HepG2 (cell line): ENCODE data around the gene AGPAT3. TPM values are rescaled to one million over a fixed set of nuclear protein-coding genes. Genes with fewer than 3 reads are reported as not detected.

Experiments
- ATAC-seq: fragments of 200-7000 bp; cut with Tn5 transposase; 3 replicates; pipeline ENCODE4 v1.9.1; 2020; ENCODE audit warnings: mild to moderate bottlenecking, moderate library complexity
- BruUV-seq: library from RNA; stranded (reverse); fragments of 400-500 nt; replicated peaks from 2 replicates; lab custom pipeline; 2021; lab: Mats Ljungman, UMichigan
- CTCF ChIA-PET: fragments of 300-600 bp; formaldehyde crosslinking; extraction: SDS; loops from one replicate; lab custom pipeline; 2021; ENCODE audit warnings: low total read pairs, inconsistent platforms, low intra/inter-chr PET ratio; lab: Yijun Ruan, JAX
- POLR2A ChIA-PET: fragments of 350-600 bp; sonication (Branson Sonifier 250); formaldehyde crosslinking; loops from one replicate; lab custom pipeline; 2020; ENCODE audit warnings: antibody characterized with exemption, inconsistent platforms; lab: Yijun Ruan, JAX
- DNase-seq: peaks from one replicate; pipeline ENCODE4 v3.0.0-alpha.2; 2015; ENCODE audit warnings: low spot score
- FAIRE-seq: peaks from 3 replicates; lab custom pipeline; 2011; peaks lifted over from hg19 to GRCh38; lab: Jason Lieb, UNC
- H2AFZ ChIP-seq: one replicate; pipeline ENCODE4 v1.6.1; 2011; ENCODE audit warnings: low read length, inconsistent platforms
- H3K27ac ChIP-seq: fragments of 300-600 bp; 3 replicates; pipeline ENCODE4 v1.8.0; 2011; ENCODE audit warnings: mixed run types, mild to moderate bottlenecking, mixed read lengths, low read length, inconsistent platforms; ENCODE audit not compliant: insufficient read depth; ENCODE audit errors: extremely low read length
- H3K27me3 ChIP-seq, 2 experiments: fragments of 200-600 bp in 1 of 2; 2 replicates in 1 of 2; 3 replicates in 1 of 2; pipeline versions ENCODE4 v1.6.0 to v1.8.0; 2011; ENCODE audit warnings: low read length in 2 of 2, mild to moderate bottlenecking in 2 of 2, moderate library complexity in 2 of 2, inconsistent platforms in 1 of 2; ENCODE audit not compliant: insufficient read depth in 2 of 2, control insufficient read depth in 1 of 2
- H3K36me3 ChIP-seq, 2 experiments: fragments of 200-600 bp in 1 of 2; replicated peaks in 1 of 2; 2 replicates in 1 of 2; 3 replicates in 1 of 2; pipeline versions ENCODE4 v1.5.1 to v1.8.0; 2011; ENCODE audit warnings: low read length in 2 of 2, inconsistent platforms in 1 of 2; ENCODE audit not compliant: insufficient read depth in 2 of 2, control insufficient read depth in 1 of 2
- H3K4me1 ChIP-seq: 2 replicates; pipeline ENCODE4 v1.5.1; 2012; ENCODE audit warnings: low read length, inconsistent platforms; ENCODE audit not compliant: insufficient read depth
- H3K4me2 ChIP-seq: 2 replicates; pipeline ENCODE4 v1.6.0; 2011; ENCODE audit warnings: low read depth, low read length, inconsistent platforms
- H3K4me3 ChIP-seq, 3 experiments: fragments of 200-600 bp in 1 of 3; sonication (generic), shearing (Covaris generic) in 1 of 3; replicated peaks in 1 of 3; 2 replicates each; pipeline ENCODE4 v1.5.1; 2011 to 2016; ENCODE audit warnings: low read length in 3 of 3, inconsistent platforms in 2 of 3, low read depth in 2 of 3, mild to moderate bottlenecking in 2 of 3, control low read depth in 1 of 3, mixed read lengths in 1 of 3; ENCODE audit not compliant: insufficient read depth in 1 of 3
- H3K79me2 ChIP-seq: one replicate; pipeline ENCODE4 v1.6.1; 2011; ENCODE audit warnings: low read length, inconsistent platforms; ENCODE audit not compliant: insufficient read depth
- H3K9ac ChIP-seq: 2 replicates; pipeline ENCODE4 v1.6.0; 2011; ENCODE audit warnings: mild to moderate bottlenecking, low read depth, low read length, inconsistent platforms; ENCODE audit not compliant: insufficient read depth
- H3K9me3 ChIP-seq: 2 replicates; pipeline ENCODE4 v1.5.1; 2012; ENCODE audit warnings: mild to moderate bottlenecking, low read length
- H4K20me1 ChIP-seq: 2 replicates; pipeline ENCODE4 v1.6.0; 2011; ENCODE audit warnings: inconsistent platforms, mild to moderate bottlenecking, low read length, moderate library complexity; ENCODE audit not compliant: insufficient read depth
- ATAD3A ChIP-seq: sonication (generic); formaldehyde crosslinking; IDR thresholded peaks from 2 replicates; pipeline ENCODE4 v1.4.0; 2020; ENCODE audit warnings: missing genetic modification reagents
- BHLHE40 ChIP-seq: IDR thresholded peaks from 2 replicates; pipeline ENCODE4 v1.6.1; 2011; ENCODE audit warnings: low read length, improper control_type of control experiment
- HES4 ChIP-seq: sonication (generic); formaldehyde crosslinking; IDR thresholded peaks from 2 replicates; pipeline ENCODE4 v1.9.0; 2021; ENCODE audit warnings: mild to moderate bottlenecking, missing genetic modification reagents, borderline replicate concordance
- POLR2A ChIP-seq, 2 experiments: IDR thresholded peaks; 2 replicates each; pipeline ENCODE4 v1.6.1; 2011; ENCODE audit warnings: low read depth in 2 of 2, low read length in 2 of 2, mild to moderate bottlenecking in 1 of 2, moderate library complexity in 1 of 2; ENCODE audit not compliant: insufficient read depth in 1 of 2
- ZBTB7B ChIP-seq: sonication (generic); formaldehyde crosslinking; IDR thresholded peaks from 2 replicates; pipeline ENCODE4 v1.4.0; 2020; ENCODE audit warnings: missing genetic modification reagents
- ZNF451 ChIP-seq: sonication (generic); formaldehyde crosslinking; IDR thresholded peaks from 2 replicates; pipeline ENCODE4 v1.5.0; 2020; ENCODE audit warnings: mild to moderate bottlenecking, missing genetic modification reagents
- ZNF510 ChIP-seq: sonication (generic); formaldehyde crosslinking; IDR thresholded peaks from 2 replicates; pipeline ENCODE4 v1.4.0; 2020; ENCODE audit warnings: low read depth, mild to moderate bottlenecking, missing genetic modification reagents
- WGBS: methylation state at CpG from one replicate; pipeline ENCODE4 v1.1.6; 2017; ENCODE audit warnings: low lambda C conversion rate; 5-methylcytosine and 5-hydroxymethylcytosine counted together
- in situ Hi-C: cut with HindIII; loops from 2 replicates; pipeline ENCODE4 v1.10.0; 2017; ENCODE audit warnings: low pct_unique_long_range_greater_than_20kb; ENCODE audit not compliant: extremely low pct_ligation_motif_present
- intact Hi-C: fragments of 100-400 bp; cut with micrococcal nuclease; formaldehyde crosslinking; loops from one replicate; pipeline ENCODE4 v1.10.0; 2022; ENCODE audit not compliant: unreplicated experiment
- polyA plus RNA-seq, 8 experiments: library from polyadenylated mRNA; depleted of rRNA in 3 of 8; stranded (reverse) in 7 of 8; unstranded in 1 of 8; fragments of >200 nt; fragmentation: Illumina TruSeq in 4 of 8; extraction: Trizol in 4 of 8; gene quantifications; 2 replicates each; pipeline versions ENCODE4 v1.2.1 to v1.2.3, GENCODE V29; 2011 to 2016; ENCODE audit warnings: low read depth in 4 of 8, missing spikeins in 1 of 8, mixed read lengths in 1 of 8; ENCODE audit not compliant: insufficient read depth in 1 of 8
- total RNA-seq, 5 experiments: library from RNA; depleted of rRNA; stranded (reverse); fragments of >200 nt; fragmentation: Illumina TruSeq; extraction: Trizol; gene quantifications; 2 replicates each; pipeline ENCODE4 v1.2.3, GENCODE V29; 2016; ENCODE audit warnings: low read depth in 1 of 5
- TF ChIP-seq, protein P1 (sequence below): sonication (generic); formaldehyde crosslinking; IDR thresholded peaks from 2 replicates; pipeline ENCODE4 v1.9.0; 2022; ENCODE audit warnings: low read depth, missing genetic modification reagents
- TF ChIP-seq, protein P2 (sequence below): IDR thresholded peaks from 2 replicates; pipeline ENCODE4 v1.4.0; 2020; ENCODE audit warnings: mild to moderate bottlenecking, missing genetic modification reagents
- TF ChIP-seq, protein P3 (sequence below): sonication (generic); formaldehyde crosslinking; IDR thresholded peaks from 2 replicates; pipeline ENCODE4 v1.5.0; 2020; ENCODE audit warnings: mild to moderate bottlenecking, missing genetic modification reagents, borderline replicate concordance
- TF ChIP-seq, protein P4 (sequence below): sonication (generic); formaldehyde crosslinking; IDR thresholded peaks from 2 replicates; pipeline ENCODE4 v1.9.0; 2021; ENCODE audit warnings: missing genetic modification reagents, borderline replicate concordance

The AGPAT3 gene
- total and polyA plus RNA-seq, 2 of the 13 experiments (the other 11 are each of a cell fraction or from before 2014, with no cell fraction given): 32.2 to 54.4 TPM

DNA sequence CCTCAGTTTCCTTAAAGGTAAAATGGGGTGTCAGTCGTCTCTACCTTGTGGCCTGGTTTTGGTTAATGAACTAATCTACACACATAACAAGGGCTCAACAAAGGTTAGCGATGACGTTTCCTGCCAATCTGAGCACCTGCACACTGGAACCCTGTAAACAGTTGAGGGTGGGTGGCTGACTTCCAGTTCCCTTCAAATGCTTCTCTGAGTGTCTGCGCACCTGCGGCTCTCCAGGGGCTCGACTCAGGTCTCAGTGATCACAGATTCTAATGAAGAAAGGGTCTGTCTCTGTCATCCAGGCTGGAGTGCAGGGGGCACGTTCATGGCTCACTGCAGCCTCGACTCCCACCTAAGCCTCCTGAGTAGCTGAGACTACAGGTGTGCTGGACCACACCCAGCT, 3.3 kb upstream of the AGPAT3 start (continued):
- TF ChIP-seq HES4 (CRISPR knock-in tag) (no peak), ATAD3A (CRISPR knock-in tag) (no peak)

DNA sequence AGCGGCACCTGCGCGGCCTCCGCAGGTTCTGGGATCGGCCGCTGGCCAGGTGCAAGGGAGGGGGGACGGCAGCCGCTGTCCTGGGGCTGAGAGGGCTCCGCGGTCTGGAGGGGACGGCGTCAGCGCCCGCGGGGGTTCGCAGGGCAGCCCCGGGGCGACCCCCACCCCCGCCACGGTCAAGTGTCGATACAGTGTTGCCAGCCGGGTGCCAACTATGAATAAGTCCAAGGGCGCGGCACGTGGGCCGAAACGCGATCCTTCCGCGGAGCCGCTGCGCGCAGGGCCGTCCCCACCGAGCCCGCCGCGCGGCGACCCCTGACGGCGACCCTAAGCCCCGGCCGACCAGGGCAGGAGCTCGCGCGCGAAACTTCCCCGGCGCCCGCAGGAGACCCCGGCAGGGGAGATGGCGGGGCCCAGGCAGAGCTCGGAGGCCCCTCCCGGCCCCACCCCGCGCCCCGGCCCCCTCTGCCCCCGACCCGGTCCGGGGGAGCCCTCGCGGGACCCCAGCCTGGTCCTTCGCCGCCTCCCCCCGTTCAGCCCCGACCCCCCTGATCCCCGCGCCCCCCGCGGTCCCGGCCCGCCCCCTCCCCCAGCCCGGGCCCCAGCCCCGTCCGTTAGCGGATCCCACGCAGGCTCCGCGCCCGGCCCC, 586 bp upstream of the AGPAT3 start:
- Histone ChIP-seq H3K9ac (peak overlapping the region; percentile 53; the same call in 1 of the 2 replicates), H3K4me2 (peak overlapping the region; percentile 87), H3K27ac (no peak overlapping the region), H3K79me2 (peaks cover 30% of the 10 kb centered on the region), H2AFZ (no peak overlapping the region), H4K20me1 (peaks cover 8% of the 10 kb centered on the region), H3K9me3 (no peaks in the 10 kb centered on the region), H3K27me3 (peaks cover 3 to 14% of the 10 kb centered on the region in 2 experiments; a peak in 2 of 5 replicates), H3K36me3 (peaks cover 0 to under 1% of the 10 kb centered on the region in 2 experiments; a peak in 1 of 5 replicates), H3K4me3 (peak overlapping the region; percentile 69 to 79 (median 75)), H3K4me1 (peaks cover 57% of the 10 kb centered on the region)
- BruUV-seq: no TSS peak
- POLR2A ChIA-PET: interaction anchor here (1.3 kb wide), 1 partner anchor 47 kb away, joined by 4 read pairs; no protein-coding TSS in a partner anchor
- in situ Hi-C loops (no loop called here), intact Hi-C loops (no loop called here)
- FAIRE-seq (no peak), ATAC-seq (peak; percentile 17; the same call in 2 of the 3 replicates), DNase-seq (no peak)
- CTCF ChIA-PET: no interaction called here
- WGBS: no CpG with 5 or more reads among the region's 81 CpGs
- TF ChIP-seq, protein P1, sequence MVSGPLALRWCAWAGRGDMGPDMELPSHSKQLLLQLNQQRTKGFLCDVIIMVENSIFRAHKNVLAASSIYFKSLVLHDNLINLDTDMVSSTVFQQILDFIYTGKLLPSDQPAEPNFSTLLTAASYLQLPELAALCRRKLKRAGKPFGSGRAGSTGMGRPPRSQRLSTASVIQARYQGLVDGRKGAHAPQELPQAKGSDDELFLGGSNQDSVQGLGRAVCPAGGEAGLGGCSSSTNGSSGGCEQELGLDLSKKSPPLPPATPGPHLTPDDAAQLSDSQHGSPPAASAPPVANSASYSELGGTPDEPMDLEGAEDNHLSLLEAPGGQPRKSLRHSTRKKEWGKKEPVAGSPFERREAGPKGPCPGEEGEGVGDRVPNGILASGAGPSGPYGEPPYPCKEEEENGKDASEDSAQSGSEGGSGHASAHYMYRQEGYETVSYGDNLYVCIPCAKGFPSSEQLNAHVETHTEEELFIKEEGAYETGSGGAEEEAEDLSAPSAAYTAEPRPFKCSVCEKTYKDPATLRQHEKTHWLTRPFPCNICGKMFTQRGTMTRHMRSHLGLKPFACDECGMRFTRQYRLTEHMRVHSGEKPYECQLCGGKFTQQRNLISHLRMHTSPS: no peak
- TF ChIP-seq, protein P2, sequence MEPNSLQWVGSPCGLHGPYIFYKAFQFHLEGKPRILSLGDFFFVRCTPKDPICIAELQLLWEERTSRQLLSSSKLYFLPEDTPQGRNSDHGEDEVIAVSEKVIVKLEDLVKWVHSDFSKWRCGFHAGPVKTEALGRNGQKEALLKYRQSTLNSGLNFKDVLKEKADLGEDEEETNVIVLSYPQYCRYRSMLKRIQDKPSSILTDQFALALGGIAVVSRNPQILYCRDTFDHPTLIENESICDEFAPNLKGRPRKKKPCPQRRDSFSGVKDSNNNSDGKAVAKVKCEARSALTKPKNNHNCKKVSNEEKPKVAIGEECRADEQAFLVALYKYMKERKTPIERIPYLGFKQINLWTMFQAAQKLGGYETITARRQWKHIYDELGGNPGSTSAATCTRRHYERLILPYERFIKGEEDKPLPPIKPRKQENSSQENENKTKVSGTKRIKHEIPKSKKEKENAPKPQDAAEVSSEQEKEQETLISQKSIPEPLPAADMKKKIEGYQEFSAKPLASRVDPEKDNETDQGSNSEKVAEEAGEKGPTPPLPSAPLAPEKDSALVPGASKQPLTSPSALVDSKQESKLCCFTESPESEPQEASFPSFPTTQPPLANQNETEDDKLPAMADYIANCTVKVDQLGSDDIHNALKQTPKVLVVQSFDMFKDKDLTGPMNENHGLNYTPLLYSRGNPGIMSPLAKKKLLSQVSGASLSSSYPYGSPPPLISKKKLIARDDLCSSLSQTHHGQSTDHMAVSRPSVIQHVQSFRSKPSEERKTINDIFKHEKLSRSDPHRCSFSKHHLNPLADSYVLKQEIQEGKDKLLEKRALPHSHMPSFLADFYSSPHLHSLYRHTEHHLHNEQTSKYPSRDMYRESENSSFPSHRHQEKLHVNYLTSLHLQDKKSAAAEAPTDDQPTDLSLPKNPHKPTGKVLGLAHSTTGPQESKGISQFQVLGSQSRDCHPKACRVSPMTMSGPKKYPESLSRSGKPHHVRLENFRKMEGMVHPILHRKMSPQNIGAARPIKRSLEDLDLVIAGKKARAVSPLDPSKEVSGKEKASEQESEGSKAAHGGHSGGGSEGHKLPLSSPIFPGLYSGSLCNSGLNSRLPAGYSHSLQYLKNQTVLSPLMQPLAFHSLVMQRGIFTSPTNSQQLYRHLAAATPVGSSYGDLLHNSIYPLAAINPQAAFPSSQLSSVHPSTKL: peak; percentile 41; the same call in 1 of the 2 replicates
- peak; percentile 39; the same call in 1 of the 2 replicates for TF ChIP-seq ZNF451
- TF ChIP-seq ZBTB7B (CRISPR knock-in tag): peak; percentile 71
- no peak for TF ChIP-seq ZNF510 (CRISPR knock-in tag)
- peak in 1 of 2 experiments; percentile 47; a peak in 1 of 4 replicates for TF ChIP-seq POLR2A (IDR thresholded peaks at IDR 0.05; ENCODE audit: insufficient read depth in 1 of 2, low read depth in 2 of 2, low read length in 2 of 2)
- TF ChIP-seq, protein P3, sequence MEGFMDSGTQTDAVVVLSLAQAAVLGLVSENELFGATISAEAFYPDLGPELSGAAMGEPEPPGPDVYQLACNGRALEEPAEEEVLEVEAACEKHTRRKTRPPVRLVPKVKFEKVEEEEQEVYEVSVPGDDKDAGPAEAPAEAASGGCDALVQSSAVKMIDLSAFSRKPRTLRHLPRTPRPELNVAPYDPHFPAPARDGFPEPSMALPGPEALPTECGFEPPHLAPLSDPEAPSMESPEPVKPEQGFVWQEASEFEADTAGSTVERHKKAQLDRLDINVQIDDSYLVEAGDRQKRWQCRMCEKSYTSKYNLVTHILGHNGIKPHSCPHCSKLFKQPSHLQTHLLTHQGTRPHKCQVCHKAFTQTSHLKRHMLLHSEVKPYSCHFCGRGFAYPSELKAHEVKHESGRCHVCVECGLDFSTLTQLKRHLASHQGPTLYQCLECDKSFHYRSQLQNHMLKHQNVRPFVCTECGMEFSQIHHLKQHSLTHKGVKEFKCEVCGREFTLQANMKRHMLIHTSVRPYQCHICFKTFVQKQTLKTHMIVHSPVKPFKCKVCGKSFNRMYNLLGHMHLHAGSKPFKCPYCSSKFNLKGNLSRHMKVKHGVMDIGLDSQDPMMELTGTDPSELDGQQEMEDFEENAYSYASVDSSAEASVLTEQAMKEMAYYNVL (CRISPR knock-in tag): no peak
- 0 out of 2 replicates have a peak, but pooled peaks have one; percentile 14 for TF ChIP-seq BHLHE40
- TF ChIP-seq, protein P4, sequence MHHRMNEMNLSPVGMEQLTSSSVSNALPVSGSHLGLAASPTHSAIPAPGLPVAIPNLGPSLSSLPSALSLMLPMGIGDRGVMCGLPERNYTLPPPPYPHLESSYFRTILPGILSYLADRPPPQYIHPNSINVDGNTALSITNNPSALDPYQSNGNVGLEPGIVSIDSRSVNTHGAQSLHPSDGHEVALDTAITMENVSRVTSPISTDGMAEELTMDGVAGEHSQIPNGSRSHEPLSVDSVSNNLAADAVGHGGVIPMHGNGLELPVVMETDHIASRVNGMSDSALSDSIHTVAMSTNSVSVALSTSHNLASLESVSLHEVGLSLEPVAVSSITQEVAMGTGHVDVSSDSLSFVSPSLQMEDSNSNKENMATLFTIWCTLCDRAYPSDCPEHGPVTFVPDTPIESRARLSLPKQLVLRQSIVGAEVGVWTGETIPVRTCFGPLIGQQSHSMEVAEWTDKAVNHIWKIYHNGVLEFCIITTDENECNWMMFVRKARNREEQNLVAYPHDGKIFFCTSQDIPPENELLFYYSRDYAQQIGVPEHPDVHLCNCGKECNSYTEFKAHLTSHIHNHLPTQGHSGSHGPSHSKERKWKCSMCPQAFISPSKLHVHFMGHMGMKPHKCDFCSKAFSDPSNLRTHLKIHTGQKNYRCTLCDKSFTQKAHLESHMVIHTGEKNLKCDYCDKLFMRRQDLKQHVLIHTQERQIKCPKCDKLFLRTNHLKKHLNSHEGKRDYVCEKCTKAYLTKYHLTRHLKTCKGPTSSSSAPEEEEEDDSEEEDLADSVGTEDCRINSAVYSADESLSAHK: no peak
